Lower leg skin (tissue), 4 donors: ENCODE data around the gene PCDHGA1. TPM values are rescaled to one million over a fixed set of nuclear protein-coding genes. Genes with fewer than 3 reads are reported as not detected.

Experiments
- DNase-seq, 2 donors: peaks; one replicate each; pipeline ENCODE4 v3.0.0-alpha.2; 2019; ENCODE audit warnings: low spot score in 2 of 2
- H3K4me3 ChIP-seq: fragments of 200-600 bp; sonication (generic); 2 replicates; pipeline ENCODE4 v1.5.1; 2017; ENCODE audit warnings: mild to moderate bottlenecking, low read depth; ENCODE audit not compliant: poor library complexity, severe bottlenecking
- CTCF ChIP-seq, 3 donors: fragments of 450-650 bp; IDR thresholded peaks; one replicate each; pipeline ENCODE4 v1.5.1; 2016; ENCODE audit warnings: antibody characterized with exemption in 3 of 3, mild to moderate bottlenecking in 3 of 3, moderate library complexity in 2 of 3
- POLR2A ChIP-seq, 2 donors: fragments of 450-650 bp; IDR thresholded peaks; one replicate each; pipeline ENCODE4 v1.6.1; 2016 to 2017; ENCODE audit warnings: antibody characterized with exemption in 2 of 2, mild to moderate bottlenecking in 1 of 2, moderate library complexity in 1 of 2
- WGBS, 2 donors: methylation state at CpG; one replicate each; pipeline ENCODE4 v1.1.5; 2018; 5-methylcytosine and 5-hydroxymethylcytosine counted together
- intact Hi-C: fragments of 100-400 bp; cut with DNase I; formaldehyde crosslinking; loops from one replicate; pipeline ENCODE4 v1.15.0; 2023; ENCODE audit warnings: low total_unique reads
- total RNA-seq, 4 donors: library from RNA; depleted of rRNA; stranded (reverse); fragments of >200 nt; gene quantifications; one replicate each; pipeline ENCODE4 v1.1.0, GENCODE V29; 2016

PCDHGA1 gene
- total RNA-seq, 4 donors from 2014 or later = 0.52 to 0.54 (median 0.53) TPM; not detected in 1

- TF ChIP-seq CTCF (IDR thresholded peaks at IDR 0.05) = no peak
- no peak for TF ChIP-seq POLR2A (IDR thresholded peaks at IDR 0.05)
- intact Hi-C loops = no loop called here
- no peak for DNase-seq
- 89 to 96% methylated on average over 2 of the region's 2 CpGs for WGBS, 2 donors
- no peak overlapping the region for H3K4me3 ChIP-seq
Observed at GRCh38 chr5:141503681-141504080, 173.4 kb downstream of the PCDHGA1 start.

DNA sequence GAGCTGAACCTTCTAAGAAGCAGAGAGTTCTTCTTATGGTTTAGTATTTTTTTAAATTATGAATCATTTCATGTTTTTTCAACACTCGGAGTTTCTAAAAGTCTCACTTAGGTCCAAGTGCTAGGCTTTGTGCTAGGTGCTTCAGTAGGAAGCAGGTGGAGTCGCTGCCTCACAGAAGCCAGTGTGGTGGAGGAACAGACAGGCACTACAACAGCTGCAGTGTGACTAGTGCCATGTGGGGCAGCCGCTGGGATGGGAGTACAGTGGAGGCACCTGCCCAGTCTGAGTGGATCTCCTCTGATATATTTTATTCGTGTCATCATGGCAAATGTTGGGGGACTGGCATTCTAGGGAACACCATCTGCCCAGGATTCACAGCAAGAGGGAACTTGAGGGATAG lies 173.9 kb downstream of the PCDHGA1 start:
- no peak overlapping the region for H3K4me3 ChIP-seq
- WGBS, 2 donors = 92 to 98% methylated on average over 4 of the region's 4 CpGs
- no peak for DNase-seq
- TF ChIP-seq POLR2A (IDR thresholded peaks at IDR 0.05) (no peak), CTCF (IDR thresholded peaks at IDR 0.05) (no peak)
- intact Hi-C loops = no loop called here

DNA sequence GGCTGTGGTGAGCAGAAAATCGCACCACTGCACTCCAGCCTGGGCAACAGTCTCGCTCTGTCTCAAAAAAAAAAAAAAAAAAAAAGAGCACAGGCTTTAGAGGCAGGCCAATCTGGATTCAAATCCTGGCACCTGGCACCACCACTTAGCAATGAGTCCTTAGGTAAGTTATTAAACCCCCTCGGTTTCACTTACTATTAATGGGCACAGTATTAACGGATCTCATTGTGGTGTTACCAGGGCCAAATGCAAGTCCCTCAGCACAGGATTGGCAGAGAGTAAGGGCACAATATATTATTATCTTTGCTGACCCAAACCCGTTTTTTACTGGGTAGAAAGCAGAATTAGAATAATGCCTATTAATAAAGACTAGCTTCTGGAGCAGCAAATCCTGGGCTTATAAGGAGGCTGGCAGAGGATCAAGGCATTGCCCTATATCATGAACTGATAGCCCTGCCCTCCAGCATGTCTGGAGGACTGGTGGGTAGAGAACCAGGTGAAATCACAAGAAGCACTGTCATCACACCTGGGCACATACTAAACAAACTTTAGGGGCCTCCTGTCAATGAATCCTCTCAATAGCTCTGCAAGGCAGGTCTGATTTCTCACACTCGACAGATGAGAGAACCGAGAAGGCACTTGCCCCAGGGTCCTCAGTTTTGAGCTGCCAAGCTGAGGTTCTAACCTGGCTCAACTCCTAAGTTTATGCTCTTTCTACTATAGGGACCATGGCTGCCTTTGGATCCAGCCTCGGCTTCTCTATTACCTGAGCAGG lies 176.3 kb downstream of the PCDHGA1 start:
- no peak overlapping the region for H3K4me3 ChIP-seq
- 74 to 78% methylated on average over 8 of the region's 8 CpGs for WGBS, 2 donors
- no peak for DNase-seq
- TF ChIP-seq POLR2A (IDR thresholded peaks at IDR 0.05) (no peak), CTCF (IDR thresholded peaks at IDR 0.05) (no peak)
- intact Hi-C loops = no loop called here

- TF ChIP-seq POLR2A (IDR thresholded peaks at IDR 0.05) = no peak
- no peak for TF ChIP-seq CTCF (IDR thresholded peaks at IDR 0.05)
- H3K4me3 ChIP-seq = no peak overlapping the region
- intact Hi-C loops = no loop called here
- WGBS, 2 donors = 48 to 53% methylated on average over 11 of the region's 11 CpGs
- DNase-seq = no peak
Observed at GRCh38 chr5:141507387-141508091, 177.2 kb downstream of the PCDHGA1 start.

DNA sequence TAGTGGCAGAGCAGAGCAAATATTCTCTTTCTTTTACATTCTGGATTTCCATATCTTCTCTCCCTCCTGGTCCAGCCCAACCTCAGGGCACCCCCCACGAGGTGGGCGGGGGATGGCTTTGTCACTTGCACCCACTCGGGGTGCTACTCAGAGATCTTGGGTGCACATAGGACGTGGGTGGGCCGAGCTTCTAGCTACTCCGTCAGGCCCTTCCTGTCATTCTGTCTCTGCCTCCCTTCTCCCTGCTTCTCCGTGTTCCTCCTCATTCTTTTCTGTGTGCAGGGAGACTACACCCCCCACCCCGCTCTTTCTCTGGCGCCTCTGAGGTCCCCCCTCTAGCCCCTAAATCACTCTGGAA lies 178.1 kb downstream of the PCDHGA1 start:
- WGBS, 2 donors = 43 to 47% methylated on average over 9 of the region's 9 CpGs
- TF ChIP-seq POLR2A (IDR thresholded peaks at IDR 0.05) (no peak), CTCF (IDR thresholded peaks at IDR 0.05) (no peak)
- no peak overlapping the region for H3K4me3 ChIP-seq
- no peak for DNase-seq
- intact Hi-C loops = no loop called here
